ENCODE measurements around the gene NPEPPS. TPM values are rescaled to one million over a fixed set of nuclear protein-coding genes. Genes with fewer than 3 reads are reported as not detected.

The NPEPPS gene
- total RNA-seq, 1 donor from 2014 or later = 140 TPM

- ATAC-seq (ENCODE audit: low read depth) (no peak), DNase-seq (no peak)
- H3K36me3 Mint-ChIP-seq (ENCODE audit: low read depth) = peaks cover 77% of the 10 kb centered on the region
- H3K9me3 Mint-ChIP-seq = no peaks in the 10 kb centered on the region
- no peak overlapping the region for H3K4me3 Mint-ChIP-seq
- CTCF ChIA-PET = interaction anchor here (2.1 kb wide), 1 partner anchor 10 kb away, joined by 7 read pairs; no protein-coding TSS in a partner anchor
- intact Hi-C loops (cut with micrococcal nuclease) = loop anchor here (5.0 kb wide), 1 partner anchor 1707 kb away; the partner anchor contains the start of gene ZNF652
- POLR2A ChIA-PET = no interaction called here
- peak overlapping the region; percentile 24 for H3K27ac Mint-ChIP-seq
- TF ChIP-seq, protein P1, sequence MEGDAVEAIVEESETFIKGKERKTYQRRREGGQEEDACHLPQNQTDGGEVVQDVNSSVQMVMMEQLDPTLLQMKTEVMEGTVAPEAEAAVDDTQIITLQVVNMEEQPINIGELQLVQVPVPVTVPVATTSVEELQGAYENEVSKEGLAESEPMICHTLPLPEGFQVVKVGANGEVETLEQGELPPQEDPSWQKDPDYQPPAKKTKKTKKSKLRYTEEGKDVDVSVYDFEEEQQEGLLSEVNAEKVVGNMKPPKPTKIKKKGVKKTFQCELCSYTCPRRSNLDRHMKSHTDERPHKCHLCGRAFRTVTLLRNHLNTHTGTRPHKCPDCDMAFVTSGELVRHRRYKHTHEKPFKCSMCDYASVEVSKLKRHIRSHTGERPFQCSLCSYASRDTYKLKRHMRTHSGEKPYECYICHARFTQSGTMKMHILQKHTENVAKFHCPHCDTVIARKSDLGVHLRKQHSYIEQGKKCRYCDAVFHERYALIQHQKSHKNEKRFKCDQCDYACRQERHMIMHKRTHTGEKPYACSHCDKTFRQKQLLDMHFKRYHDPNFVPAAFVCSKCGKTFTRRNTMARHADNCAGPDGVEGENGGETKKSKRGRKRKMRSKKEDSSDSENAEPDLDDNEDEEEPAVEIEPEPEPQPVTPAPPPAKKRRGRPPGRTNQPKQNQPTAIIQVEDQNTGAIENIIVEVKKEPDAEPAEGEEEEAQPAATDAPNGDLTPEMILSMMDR (IDR thresholded peaks at IDR 0.05) = no peak
- no peaks in the 10 kb centered on the region for H3K27me3 Mint-ChIP-seq
- H3K4me1 Mint-ChIP-seq = peaks cover 60% of the 10 kb centered on the region
Observed at GRCh38 chr17:47654991-47655390, 124.1 kb downstream of the NPEPPS start.

DNA sequence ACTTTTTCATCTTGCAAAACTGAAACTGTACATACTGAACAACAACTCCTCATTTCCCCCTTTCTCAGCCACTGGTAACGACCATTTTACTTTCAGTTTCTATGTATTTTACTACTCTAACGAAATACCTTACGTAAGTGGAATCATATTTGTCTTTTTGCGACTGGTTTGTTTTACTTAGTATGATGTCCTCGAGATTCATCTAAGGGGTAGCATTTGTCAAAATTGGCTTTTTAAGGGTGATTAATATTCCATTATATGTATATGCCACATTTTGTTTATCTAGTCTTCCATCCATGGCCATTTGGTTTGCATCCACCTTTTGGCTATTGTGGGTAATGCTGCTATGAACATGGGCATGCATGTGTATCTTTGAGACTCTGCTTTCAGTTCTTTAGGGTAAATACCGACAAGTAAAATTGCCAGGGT lies 129.2 kb downstream of the NPEPPS start:
- DNase-seq = no peak
- peak; percentile 70 for ATAC-seq (ENCODE audit: low read depth)
- H3K4me1 Mint-ChIP-seq = peaks cover 54% of the 10 kb centered on the region
- peak overlapping the region; percentile 86 for H3K27ac Mint-ChIP-seq
- H3K9me3 Mint-ChIP-seq = no peaks in the 10 kb centered on the region
- intact Hi-C loops (cut with micrococcal nuclease) = loop anchor here (1.0 to 5.0 kb wide), 3 partner anchors 10 to 237 kb away; partner anchors contain the start of genes SP2 and TBX21
- H3K4me3 Mint-ChIP-seq = peak overlapping the region; percentile 74
- ChIA-PET POLR2A (interaction anchor here (0.7 to 2.3 kb wide), 2 partner anchors 10 to 62 kb away, joined by 3 to 16 read pairs; partner anchors contain the start of gene KPNB1), CTCF (no interaction called here)
- no peaks in the 10 kb centered on the region for H3K27me3 Mint-ChIP-seq
- H3K36me3 Mint-ChIP-seq (ENCODE audit: low read depth) = peaks cover 82% of the 10 kb centered on the region
- TF ChIP-seq, protein P1 (IDR thresholded peaks at IDR 0.05) = no peak

- Mint-ChIP-seq H3K4me1 (peaks cover 36% of the 10 kb centered on the region), H3K36me3 (ENCODE audit: low read depth) (peaks cover 81% of the 10 kb centered on the region), H3K27ac (peak overlapping the region; percentile 90), H3K4me3 (peak overlapping the region; percentile 73), H3K9me3 (no peaks in the 10 kb centered on the region), H3K27me3 (no peaks in the 10 kb centered on the region)
- POLR2A ChIA-PET = interaction anchor here (0.6 to 3.9 kb wide), 9 partner anchors 11 to 449 kb away, joined by 3 to 84 read pairs (median 3); partner anchors contain the start of genes EFCAB13, KPNB1 and TBX21
- ATAC-seq (ENCODE audit: low read depth) = peak; percentile 74
- TF ChIP-seq, protein P1 (IDR thresholded peaks at IDR 0.05) = peak; percentile 70
- DNase-seq = no peak
- intact Hi-C loops (cut with micrococcal nuclease) = loop anchor here (1.0 to 5.0 kb wide), 7 partner anchors 15 to 233 kb away; partner anchors contain the start of genes KPNB1, SP2, TBKBP1 and TBX21
- CTCF ChIA-PET = interaction anchor here (0.6 to 3.7 kb wide), 15 partner anchors 10 to 465 kb away, joined by 3 to 24 read pairs (median 4); partner anchors contain the start of genes KPNB1 and TBX21
Observed at GRCh38 chr17:47663912-47664623, 133.2 kb downstream of the NPEPPS start.

DNA sequence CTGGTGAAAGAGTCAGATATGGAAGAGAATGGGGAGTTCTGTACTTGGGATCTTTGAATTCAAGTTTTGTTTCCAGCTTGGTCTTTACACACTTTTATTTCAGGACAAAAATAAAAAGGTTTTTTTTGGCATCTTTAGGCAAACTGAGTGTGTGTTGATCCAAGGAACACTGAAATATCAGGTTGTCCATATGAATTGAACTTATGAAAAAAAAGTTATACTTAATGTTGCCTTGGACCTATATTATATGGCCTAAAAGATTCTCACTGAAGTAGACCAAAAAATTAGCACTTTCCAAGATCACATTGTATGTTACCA lies 133.7 kb downstream of the NPEPPS start:
- no peak for DNase-seq
- H3K4me3 Mint-ChIP-seq = no peak overlapping the region
- POLR2A ChIA-PET = interaction anchor here (0.6 to 3.9 kb wide), 4 partner anchors 10 to 449 kb away, joined by 3 to 84 read pairs (median 6); partner anchors contain the start of genes KPNB1 and TBX21
- TF ChIP-seq, protein P1 (IDR thresholded peaks at IDR 0.05) = no peak
- ATAC-seq (ENCODE audit: low read depth) = no peak
- H3K4me1 Mint-ChIP-seq = peaks cover 34% of the 10 kb centered on the region
- H3K27ac Mint-ChIP-seq = peak overlapping the region; percentile 90
- no peaks in the 10 kb centered on the region for H3K27me3 Mint-ChIP-seq
- CTCF ChIA-PET = interaction anchor here (0.6 to 3.7 kb wide), 12 partner anchors 10 to 465 kb away, joined by 3 to 24 read pairs (median 7); partner anchors contain the start of genes KPNB1 and TBX21
- intact Hi-C loops (cut with micrococcal nuclease) = loop anchor here (1.0 to 5.0 kb wide), 7 partner anchors 15 to 233 kb away; partner anchors contain the start of genes KPNB1, SP2, TBKBP1 and TBX21
- H3K9me3 Mint-ChIP-seq = no peaks in the 10 kb centered on the region
- H3K36me3 Mint-ChIP-seq (ENCODE audit: low read depth) = peaks cover 84% of the 10 kb centered on the region

DNA sequence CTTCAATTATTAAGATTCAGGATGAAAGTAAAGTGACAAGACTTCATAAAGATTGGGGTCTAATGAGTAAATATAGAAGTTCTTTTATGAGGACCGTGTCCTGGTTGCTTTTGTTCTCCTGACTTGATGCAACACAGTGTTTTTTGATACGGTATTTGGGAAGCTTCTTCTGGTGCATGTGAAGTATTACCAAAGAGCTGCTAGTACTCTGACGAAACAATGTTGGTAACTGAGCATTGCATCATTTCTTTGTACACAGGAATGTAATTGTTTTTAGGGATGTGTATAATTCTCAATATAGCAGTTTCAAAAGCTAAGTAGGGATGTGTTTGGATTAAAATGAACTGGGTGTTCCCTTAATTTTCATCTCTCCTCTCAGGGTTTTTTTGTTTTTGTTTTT lies 134.7 kb downstream of the NPEPPS start:
- Mint-ChIP-seq H3K27me3 (no peaks in the 10 kb centered on the region), H3K4me1 (peaks cover 37% of the 10 kb centered on the region), H3K4me3 (no peak overlapping the region), H3K27ac (no peak overlapping the region), H3K9me3 (no peaks in the 10 kb centered on the region), H3K36me3 (ENCODE audit: low read depth) (peaks cover 86% of the 10 kb centered on the region)
- POLR2A ChIA-PET = interaction anchor here (1.0 kb wide), 1 partner anchor 76 kb away, joined by 5 read pairs; no protein-coding TSS in a partner anchor
- TF ChIP-seq, protein P1 (IDR thresholded peaks at IDR 0.05) = no peak
- CTCF ChIA-PET = interaction anchor here (1.0 to 3.7 kb wide), 11 partner anchors 11 to 136 kb away, joined by 3 to 24 read pairs (median 7); partner anchors contain the start of gene KPNB1
- no peak for ATAC-seq (ENCODE audit: low read depth)
- no peak for DNase-seq
- intact Hi-C loops (cut with micrococcal nuclease) = loop anchor here (2.0 kb wide), 1 partner anchor 67 kb away; the partner anchor contains the start of gene TBX21

Measured in activated B cell treated with CpG ODN at 0.5 μM for 24 hours (primary cell).